Astrocyte of the spinal cord (primary cell): ENCODE data around the gene FTCD.

Experiments used
- DNase-seq: peaks from one replicate; pipeline ENCODE4 v3.0.0; 2011; ENCODE audit warnings: low read depth, low spot score
- H3K4me3 ChIP-seq: 2 replicates; pipeline ENCODE4 v1.5.1; 2011; ENCODE audit warnings: low read depth, mild to moderate bottlenecking, low read length, moderate library complexity
- in situ Hi-C: cut with HindIII; loops from 2 replicates; pipeline ENCODE4 v1.10.0; 2017; ENCODE audit warnings: low sequenced_read_pairs
- TF ChIP-seq, protein P1 (sequence below): IDR thresholded peaks from 2 replicates; pipeline ENCODE4 v1.5.1; 2012; ENCODE audit warnings: low read depth, mild to moderate bottlenecking, low read length, inconsistent platforms

FTCD gene

DNA sequence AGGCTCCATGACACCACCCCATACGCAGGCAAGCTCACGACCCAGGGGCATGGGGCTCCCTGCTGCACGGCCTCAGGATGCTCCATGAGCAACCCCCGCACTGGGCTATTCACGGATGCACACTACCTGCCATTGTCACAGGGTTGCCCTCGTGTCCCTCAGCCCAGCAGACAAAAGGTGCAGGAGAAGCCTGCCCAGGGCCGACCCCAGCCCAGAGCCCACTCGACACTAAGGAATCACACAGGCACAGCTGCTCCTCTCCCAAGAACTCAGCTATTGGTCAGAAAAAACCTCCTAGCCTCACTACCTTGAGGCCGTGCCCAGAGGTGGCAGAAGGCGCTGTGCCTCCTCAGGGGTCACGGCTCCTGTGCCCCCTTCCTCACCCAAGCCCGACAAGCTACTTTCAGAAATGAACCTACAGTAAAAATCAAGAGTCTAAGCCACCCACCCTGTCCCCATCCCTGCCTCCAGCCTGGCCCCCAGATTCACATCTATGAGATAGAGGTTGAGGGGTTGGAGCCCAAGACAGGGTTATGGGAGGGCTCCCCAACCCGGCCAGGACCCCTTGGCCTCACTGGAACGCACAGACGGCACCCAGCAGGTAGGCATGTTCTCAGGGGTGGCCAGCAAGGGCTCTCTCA lies 35.2 kb upstream of the FTCD start:
- DNase-seq, result no peak
- in situ Hi-C loops, result no loop called here
- H3K4me3 ChIP-seq, result no peak overlapping the region
- TF ChIP-seq, protein P1, sequence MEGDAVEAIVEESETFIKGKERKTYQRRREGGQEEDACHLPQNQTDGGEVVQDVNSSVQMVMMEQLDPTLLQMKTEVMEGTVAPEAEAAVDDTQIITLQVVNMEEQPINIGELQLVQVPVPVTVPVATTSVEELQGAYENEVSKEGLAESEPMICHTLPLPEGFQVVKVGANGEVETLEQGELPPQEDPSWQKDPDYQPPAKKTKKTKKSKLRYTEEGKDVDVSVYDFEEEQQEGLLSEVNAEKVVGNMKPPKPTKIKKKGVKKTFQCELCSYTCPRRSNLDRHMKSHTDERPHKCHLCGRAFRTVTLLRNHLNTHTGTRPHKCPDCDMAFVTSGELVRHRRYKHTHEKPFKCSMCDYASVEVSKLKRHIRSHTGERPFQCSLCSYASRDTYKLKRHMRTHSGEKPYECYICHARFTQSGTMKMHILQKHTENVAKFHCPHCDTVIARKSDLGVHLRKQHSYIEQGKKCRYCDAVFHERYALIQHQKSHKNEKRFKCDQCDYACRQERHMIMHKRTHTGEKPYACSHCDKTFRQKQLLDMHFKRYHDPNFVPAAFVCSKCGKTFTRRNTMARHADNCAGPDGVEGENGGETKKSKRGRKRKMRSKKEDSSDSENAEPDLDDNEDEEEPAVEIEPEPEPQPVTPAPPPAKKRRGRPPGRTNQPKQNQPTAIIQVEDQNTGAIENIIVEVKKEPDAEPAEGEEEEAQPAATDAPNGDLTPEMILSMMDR, result no peak

DNA sequence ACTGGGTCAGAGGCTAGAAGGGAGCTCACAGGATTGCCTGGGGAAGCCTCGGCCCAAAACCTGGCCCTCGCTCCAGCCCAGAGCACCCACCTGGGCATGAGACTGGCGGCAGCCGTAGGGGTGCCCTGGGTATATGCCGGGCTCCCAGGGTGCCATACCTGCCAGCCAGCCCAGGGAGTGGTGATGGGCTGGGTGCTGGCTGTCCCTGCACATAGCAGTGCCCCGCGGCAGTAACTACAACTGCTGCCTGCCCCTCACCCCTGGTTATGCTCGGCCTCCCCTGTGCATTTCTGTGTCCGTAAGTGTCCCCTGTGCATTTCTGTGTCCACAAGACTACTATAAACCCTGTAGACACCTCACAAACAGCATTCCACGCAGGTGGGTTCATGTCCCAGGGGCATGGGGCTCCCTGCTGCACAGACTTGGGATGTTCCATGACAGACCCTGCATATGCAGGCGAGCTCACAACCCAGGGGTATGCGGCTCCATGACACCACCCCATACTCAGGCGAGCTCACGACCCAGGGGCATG lies 34.6 kb upstream of the FTCD start:
- TF ChIP-seq, protein P1, result no peak
- DNase-seq, result no peak
- in situ Hi-C loops, result no loop called here
- no peak overlapping the region for H3K4me3 ChIP-seq

DNA sequence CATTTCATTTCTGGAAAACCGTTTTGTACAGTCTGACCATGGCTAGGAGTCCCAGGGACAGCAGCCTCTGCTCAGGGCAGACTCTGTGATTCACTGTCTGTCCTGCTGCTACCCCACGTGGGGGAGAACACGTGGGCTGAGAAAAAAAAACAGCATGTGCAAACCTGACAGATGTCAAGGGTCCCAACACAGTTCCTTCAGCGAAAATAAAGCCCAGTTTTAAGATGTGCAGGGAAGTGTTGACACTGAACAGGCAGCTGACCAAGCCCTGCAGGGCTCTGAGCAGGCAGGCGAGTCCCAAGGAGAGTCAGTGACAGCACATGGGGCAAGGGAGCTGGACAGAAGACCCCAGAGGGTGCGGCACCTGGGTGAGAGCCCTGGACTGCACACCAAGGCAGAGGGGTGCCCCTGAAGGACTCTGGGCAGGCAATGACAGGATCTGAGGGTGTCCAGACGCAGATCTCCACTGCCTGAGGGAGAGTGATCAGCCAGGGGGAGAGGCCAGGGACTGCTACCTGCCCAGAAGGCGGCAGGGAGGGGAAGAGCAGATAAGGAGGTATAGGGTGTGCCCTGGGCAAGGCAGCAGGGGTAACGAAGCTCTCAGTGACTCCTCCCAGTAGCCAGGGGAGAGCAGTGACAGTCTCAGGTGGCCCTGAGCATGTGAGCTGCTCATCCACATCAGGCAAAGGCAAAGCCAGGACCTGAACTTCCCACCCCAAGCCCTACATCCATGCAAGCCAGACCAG lies 34.0 kb upstream of the FTCD start:
- in situ Hi-C loops, result no loop called here
- TF ChIP-seq, protein P1, result no peak
- peak; percentile 65 for DNase-seq
- no peak overlapping the region for H3K4me3 ChIP-seq

DNA sequence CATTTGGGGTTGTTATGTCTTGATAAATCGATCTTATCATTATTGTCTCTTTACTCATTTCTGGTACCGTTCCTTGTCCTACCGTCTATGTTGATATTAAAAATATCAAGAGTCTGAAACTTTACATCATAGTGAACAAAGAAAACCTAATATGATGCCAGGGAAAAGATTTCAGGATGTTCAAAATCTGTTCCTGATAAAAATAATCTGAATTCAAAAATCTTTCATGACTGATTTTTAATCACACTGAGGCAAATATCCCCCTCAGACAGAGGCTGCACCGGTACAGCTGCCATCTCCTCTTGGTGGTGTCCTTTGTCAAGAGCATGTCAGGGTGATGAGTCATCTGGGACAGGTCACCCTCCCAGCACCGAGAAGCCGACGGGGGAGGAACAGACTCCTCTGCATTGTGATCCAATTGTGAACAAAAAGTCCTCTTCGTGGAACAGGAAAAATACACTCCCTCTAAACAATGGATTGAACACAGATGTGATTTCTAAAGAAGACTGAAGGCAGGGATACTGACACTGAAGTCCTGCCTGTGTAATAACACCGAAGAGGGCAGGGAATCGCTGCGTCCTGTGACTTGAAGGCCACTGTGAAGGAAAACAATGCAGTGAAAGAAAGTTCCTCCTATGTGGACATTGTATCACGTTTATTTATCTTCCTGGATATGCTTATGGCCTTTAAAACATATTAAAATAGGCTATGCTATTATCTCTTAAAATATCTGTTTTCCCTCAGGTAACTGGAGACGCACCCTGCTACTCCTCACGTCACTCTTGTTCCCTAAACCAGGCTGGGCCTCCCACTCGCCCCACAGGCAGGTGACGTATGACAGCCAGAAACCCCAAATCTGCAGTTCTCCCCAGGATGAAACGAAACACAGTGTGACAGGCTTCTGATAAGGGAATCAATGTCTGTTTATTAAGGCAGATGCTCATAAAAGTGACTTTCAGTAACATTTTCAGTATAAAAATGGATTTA lies 33.1 kb upstream of the FTCD start:
- DNase-seq, result peak; percentile 51
- TF ChIP-seq, protein P1, result no peak
- in situ Hi-C loops, result no loop called here
- no peak overlapping the region for H3K4me3 ChIP-seq

DNA sequence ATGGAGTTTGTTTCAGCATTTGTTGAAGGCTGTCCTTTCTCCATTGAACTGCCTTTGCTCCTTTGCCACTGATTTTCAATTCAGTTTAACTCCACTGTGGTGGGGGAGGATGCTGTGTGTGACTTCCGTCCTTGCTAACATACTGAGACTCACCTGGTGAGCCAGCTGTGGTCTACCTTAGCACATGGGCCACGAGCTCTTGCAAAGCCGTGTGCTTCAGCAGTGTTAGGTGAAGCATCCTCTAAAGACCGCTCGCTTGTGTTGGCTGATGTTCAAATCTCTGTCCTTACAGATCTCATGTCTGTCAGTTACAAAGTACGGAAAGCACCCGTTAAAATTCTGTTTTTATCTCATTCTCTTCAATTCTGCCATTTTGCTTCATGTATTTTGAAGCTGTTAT lies 32.4 kb upstream of the FTCD start:
- TF ChIP-seq, protein P1, result no peak
- H3K4me3 ChIP-seq, result no peak overlapping the region
- in situ Hi-C loops, result no loop called here
- DNase-seq, result no peak

DNA sequence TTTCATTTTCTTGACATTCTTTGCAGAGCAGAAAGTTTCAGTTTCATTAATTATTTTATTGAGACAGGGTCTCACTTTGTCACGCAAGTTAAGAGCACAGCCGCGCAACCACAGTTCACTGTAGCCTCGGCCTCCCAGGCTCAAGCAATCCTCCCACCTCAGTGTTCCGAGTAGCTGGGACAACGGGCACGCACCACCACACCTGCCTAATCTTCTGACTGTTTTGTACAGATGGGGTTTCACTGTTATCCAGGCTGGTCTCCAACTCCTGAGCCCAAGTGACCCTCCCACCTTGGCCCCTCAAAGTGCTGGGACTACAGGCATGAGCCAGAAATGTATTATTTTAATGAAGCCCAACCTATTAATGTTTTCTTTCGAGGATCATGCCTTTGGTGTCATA lies 31.9 kb upstream of the FTCD start:
- DNase-seq, result no peak
- TF ChIP-seq, protein P1, result no peak
- no peak overlapping the region for H3K4me3 ChIP-seq
- in situ Hi-C loops, result no loop called here
